Right lung (tissue), 10 donors: ENCODE measurements around the gene HCN1. TPM values are rescaled to one million over a fixed set of nuclear protein-coding genes. Genes with fewer than 3 reads are reported as not detected.

Experiments
- DNase-seq, 2 donors: peaks; one replicate each; pipeline ENCODE4 v3.0.0-alpha.2; 2013
- long read RNA-seq, 8 donors: transcript quantifications; one replicate each; lab custom pipeline, GENCODE V29; 2026
- polyA plus RNA-seq, 5 donors: library from polyadenylated mRNA; unstranded; fragments of 120-200 nt; gene quantifications; one replicate each; pipeline versions ENCODE4 v1.2.1 to v1.2.3, GENCODE V29; 2013; ENCODE audit warnings: inconsistent platforms in 1 of 5, low replicate concordance in 1 of 5; ENCODE audit not compliant: insufficient read length in 5 of 5, insufficient read depth in 1 of 5

The HCN1 gene
- under 1 TPM; 0.04 to 0.31 (median 0.08) TPM for polyA plus RNA-seq
- long read RNA-seq, donor 1: 0 reads
- long read RNA-seq, donor 2: 0 reads
- long read RNA-seq, donor 3: 0 reads
- long read RNA-seq, donor 4: 0 reads
- long read RNA-seq, donor 5: 0 reads
- long read RNA-seq, donor 6: 0 reads
- long read RNA-seq, donor 7: 0 reads
- long read RNA-seq, donor 8: 0 reads

DNA sequence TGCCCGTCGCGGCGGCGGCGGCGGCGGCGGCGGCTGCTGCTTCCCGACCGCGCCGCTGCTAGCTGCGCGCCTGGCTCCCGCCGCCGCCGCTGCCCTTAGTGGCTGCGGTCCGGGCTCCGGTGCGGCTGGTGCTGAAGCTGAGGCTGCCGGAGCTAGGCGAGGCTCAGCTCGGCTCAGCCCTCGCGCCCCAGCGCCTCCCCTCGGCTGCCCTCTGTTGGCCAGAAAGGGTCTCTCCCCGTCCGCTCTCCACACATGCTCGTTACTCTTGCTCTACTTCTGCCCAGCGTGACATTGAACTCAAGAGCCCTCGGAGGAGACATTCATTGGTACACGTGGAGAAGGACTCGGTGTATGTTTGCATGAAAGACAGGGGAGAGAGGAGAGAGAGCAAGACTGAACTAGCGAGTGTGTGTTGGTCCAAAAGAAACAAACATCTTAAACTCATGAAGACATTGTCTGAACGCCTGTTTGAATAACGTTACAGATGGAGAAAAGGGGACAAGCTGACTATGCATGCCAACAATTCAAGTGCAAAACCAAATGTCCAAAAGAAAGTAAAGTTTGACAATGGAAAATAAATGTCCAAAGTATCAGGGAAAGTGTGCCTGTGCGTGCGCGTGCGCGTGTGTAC lies at the start of gene HCN1:
TSS of gene HCN1 (minus strand) at position 175 of the 631 bp plus-strand sequence.
- peak; percentile 71 to 78 for DNase-seq

DNA sequence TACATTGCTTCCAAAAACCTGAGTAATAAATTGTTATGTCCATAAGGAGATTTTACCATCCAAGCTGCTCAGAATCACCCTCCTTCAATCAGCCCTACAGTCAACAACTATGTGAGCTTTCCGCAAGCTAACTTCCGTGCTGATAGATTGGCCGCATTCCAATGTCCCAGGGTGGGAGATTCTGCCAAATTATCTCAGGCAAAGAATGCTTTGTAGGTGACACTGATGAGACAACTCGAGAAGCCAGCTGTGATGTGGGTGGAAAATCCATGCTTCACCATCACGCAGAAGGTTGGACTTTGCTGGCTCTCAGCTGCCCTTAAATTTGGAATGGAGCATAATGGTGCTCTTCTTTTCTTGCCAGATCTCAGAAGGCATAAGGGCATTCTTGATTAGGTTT lies 44.9 kb upstream of the HCN1 start:
- DNase-seq: no peak

DNA sequence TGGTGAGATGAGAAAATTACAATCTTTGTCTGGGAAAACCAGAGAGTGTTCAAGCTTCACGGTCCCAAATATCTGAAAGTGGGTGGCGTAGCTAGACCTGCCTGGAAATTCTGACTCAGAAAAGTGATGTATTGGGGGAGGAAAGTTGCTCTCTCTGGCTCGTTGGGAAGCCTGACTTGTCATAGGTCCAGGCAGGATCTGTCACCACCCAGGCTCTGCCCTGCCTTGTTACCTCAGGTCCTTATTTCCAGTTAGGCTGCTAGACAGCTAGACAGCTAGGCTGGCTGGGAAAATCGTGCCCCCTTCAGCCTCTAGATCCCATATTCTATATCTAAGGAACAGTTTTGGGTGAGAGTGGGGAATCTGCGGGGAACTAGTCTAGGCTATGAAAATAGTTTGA lies 41.0 kb upstream of the HCN1 start:
- no peak for DNase-seq

DNA sequence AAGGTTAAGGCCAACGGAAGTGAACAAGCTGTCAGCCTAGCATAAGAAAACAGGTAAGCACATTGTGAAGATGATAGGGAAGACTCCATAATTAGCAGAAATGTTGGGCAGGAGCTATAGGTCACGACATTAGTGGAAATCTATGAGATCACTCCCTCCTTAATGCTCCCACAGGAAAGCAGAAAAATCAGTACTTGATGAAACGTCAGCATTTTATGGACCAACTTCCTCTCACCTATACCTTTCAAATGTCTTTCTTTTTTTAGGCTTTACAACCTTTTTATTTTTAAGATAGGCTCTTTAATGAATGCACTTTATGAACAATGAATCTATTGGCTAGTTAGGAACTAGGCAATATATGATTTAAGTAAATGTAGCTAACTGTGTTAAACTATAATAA lies 29.4 kb upstream of the HCN1 start:
- DNase-seq: no peak

DNA sequence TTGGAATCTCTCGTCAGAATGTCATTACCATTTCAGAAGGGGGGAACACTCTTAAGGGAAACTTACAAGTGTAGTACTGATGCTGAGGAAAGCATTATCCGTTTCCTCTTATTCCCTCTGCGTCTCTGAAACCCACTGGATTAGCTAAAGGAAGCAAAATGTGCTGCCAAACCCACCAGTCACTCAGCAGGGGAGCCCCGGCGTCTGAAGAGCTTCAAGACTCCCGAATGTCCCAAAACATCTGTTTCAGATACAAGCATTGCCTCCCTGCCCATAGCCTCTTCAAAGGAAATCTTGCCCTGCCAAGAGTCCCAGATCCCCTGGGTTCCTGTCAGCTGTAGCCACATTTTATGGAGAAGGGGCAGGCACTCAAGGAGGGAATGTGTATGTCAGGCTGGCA lies 1.0 kb upstream of the HCN1 start:
- DNase-seq: no peak

DNA sequence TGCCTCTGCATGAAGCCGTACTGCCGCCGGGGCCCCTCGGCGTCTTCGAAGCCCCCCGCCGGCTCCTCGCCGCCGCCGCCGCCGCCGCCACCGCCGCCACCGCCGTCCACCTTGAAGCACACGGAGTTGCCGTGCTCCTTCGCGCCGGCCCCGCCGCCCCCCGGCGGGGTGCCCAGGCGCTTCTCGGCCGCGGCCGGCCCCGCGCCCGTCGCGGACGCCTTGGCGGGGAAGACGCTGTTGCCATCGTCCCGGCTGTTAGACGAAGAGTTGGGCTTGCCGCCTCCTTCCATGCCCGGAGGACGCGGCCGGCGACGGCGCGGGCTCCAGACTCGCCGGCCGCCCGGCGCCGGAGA lies 400 bp downstream of the HCN1 start:
- no peak for DNase-seq

DNA sequence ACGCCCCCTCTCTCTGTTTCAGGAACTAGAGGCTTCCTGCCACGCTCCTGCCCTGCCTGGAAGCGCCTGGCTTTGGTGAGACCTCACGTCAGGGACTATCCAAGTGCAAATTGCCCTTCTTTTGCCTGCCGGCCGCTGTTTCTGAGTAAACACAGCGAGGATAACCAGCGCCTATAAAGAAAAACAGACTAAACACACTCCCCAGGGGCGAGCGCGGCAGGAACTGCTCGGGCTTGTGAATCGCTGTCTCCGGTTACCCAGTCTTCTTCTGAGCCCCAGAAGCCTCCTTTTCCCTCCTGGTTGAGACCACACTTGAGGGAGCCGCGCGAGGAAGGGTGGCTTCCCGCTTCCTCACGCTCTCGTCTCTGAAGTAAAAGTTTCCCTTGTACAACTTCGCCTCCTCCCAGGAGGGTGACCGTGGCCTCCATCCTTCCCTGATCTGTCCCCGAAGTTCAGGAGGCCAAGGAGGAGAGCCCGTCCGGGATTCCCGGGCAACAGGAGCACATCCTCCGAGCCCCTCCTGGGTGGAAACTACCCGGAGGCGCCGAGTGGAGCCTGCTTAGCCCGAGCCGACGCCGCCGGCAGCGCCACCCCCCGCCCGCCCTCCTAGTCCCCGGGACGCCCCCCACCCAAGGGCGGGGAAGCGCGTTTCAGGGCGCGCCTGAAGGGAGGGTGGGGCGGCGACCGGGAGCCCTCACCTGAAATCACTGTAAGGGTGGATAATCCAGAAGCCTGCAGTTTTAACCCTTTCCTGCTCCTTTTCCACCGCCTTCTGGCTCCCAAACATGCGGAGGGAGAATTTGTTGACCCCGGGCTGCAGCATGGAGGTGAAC lies 993 bp downstream of the HCN1 start:
- DNase-seq: no peak

DNA sequence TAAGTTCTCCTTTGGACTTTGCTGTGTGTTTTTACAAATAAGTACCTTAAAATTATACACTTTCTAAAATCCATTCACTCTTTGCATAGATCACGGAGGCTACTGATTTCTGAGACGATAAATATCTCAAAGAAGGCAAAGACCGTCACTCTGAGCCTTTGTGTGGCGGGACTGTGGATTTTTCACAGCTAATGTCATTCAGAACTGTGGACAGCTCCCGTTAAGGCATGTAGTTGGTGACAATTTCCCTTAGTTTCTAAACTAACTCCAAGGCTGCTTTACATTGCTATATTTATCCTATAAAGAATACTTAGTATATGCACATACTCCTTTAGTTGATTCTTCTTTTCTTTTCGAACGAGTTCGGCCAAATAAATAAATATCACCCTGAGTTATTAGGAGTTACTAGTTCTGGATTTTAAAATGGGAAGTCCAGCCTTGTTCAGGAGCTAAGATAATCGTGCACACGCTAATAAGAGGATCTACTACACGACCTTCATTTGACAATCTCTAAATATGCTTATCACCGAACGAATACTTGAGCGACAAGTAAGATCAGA lies 1.8 kb downstream of the HCN1 start:
- no peak for DNase-seq

DNA sequence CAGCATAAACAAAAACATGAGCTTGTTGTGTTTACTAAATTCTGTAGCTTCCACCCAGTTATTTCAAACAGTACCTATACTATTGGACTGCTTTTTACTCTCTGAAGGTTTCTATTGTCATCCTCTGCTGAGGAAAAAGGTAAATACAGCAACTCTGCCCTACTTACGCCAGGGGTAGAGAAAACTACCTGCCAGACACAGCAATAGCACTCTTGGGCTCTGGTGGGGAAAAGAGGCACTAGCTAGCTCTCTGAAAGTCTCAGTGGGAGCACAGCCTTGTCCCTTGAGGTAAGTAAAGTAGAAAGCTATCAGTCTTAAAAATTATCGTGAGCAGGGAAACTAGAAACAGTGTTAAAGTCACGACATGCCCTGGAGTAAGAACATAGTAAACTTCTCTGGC lies 3.7 kb downstream of the HCN1 start:
- no peak for DNase-seq

DNA sequence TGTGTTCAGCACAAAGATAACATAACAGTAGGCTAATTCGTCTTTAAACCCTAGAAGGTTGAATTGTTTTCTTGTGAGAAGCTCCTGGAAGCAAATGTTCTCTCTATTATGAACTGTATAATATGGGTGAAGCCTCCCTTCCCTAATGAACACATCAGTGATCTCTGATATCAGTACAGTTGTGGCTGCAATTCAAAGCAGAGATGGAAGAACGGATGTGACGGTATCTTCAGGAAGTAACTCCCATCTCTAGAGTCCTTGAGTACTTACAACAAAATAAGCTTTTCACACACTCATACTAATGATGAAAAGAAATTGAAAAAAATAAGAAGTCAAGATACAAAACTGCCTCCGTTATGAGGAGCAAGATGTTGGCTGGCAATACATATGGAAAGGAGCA lies 4.5 kb downstream of the HCN1 start:
- no peak for DNase-seq

DNA sequence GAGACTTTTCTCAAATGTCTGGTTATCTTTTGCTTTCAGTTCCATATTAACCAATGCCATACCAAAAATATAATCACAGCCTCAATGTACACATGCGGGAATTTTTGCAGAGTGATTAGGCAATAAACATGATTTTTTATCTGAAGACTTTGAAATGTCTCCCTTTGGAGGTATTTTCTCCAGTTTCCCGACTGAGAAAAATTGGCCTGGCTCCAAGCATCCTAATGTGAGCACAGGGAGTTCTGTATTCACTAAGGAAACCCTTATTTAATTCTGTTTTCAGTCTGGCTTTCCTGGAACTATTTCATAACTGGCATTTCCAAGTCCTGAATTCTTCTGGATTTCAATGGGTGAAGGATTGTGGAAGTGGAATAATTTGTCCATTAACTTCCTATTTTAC lies 8.5 kb downstream of the HCN1 start:
- no peak for DNase-seq

DNA sequence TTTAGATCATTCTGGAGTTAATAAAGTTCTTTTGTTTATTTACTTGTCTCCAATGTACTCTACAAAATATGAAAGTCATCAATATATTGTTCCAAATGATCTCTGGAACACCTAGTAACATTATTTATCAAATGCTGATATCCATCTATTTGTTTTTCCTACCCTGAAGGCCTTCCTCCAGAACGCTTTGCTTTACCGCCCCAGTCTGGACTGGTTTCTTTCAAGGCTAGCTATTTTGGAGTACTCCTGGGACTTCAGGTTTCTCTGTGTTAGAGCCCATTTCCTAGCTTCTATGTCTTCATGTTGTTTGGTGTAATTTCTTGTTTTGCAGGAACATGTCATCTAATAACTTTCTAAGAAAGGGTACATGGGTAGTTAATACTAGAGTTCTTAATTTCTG lies 9.6 kb downstream of the HCN1 start:
- no peak for DNase-seq

DNA sequence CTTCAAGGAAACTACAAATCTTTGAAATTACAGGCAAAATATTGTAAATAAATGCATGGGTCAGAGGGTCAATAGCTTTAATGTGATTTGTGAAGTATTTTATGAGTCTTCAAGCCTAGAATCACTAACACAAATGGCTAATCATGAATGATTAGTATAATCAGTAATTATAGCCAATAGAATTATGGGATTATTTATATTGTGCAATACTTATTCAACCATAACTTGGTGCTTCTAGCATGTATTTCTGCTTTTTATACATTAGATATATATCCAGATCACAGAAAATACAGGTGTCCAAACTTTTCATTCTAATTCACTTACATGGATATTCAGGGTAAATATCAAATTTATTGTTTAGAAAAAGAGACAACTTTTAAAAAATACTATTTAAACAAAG lies 12.1 kb downstream of the HCN1 start:
- no peak for DNase-seq

DNA sequence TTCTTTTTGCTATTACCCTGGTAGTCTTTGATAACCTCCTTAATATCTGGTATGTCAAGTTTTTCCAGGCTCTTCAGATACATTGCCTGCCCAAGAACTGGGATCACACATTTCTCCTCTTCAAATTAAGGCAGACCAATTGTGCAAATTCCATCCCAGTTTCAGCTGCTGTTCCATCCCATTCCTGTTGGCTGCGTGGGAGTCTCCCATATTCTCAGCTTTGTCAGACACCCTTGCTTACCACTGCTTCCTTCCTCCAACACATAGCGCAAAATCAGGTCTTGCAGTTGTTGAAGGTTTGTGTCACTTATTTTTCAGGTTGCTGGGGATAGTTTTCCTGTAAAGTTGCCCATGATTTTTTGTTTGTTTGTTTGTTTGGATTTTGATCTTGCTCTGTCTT lies 15.2 kb downstream of the HCN1 start:
- no peak for DNase-seq

DNA sequence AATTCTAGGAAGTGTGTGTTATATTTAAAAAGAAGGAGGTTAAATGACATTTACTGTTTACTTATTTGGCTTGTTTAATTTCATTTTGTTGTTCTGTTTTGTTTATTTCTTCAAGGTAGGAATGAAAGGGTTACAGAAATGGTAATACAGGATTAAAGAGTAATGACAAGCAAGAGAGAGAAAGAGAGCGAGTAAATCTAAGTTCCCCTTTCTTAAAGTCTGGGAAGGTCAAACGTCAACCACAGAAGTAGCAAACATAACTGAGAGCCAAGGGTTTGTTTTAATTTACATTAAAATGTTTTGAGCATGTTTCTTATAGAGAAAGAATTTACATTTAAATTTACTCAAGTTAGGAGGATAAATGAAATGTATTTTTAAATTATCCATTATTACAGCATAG lies 18.7 kb downstream of the HCN1 start:
- no peak for DNase-seq

DNA sequence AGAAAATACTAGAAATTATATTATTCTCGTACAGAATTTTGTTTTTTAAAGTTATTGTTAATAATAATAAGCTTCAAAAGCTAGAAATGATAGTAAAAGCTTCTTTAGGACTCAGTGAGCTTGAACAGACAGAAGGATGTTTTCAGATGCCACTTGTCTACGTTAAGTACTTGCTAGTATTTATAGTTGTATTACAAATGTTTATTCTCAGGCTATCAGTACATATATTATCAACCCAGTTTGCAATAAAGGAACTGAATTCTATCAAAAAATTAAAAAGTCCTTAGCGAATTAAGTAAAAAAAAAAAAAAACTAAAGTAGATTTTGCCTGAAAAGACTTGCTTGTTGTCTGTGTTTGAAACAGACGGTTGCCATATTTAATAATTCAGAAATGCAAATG lies 23.9 kb downstream of the HCN1 start:
- DNase-seq: peak in 1 of 2 donors; percentile 53

DNA sequence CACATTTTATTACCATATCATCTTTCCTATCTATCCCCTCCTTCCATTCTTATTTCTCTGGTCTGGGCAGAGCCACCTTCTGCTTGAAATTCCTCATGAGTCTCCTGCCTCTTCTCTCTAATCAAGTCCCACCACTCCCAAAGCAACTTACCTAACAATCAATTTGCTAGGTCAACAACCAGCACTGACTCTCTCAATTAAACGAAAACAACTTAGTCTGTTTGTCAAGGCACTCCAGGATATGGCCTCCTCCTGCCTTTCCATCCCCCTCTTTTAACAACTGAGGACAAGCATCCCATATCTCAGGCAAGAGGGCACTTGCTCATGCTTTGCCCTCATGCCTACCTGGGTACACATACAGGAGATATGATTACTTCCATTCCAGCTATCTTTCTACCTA lies 47.4 kb downstream of the HCN1 start:
- no peak for DNase-seq

DNA sequence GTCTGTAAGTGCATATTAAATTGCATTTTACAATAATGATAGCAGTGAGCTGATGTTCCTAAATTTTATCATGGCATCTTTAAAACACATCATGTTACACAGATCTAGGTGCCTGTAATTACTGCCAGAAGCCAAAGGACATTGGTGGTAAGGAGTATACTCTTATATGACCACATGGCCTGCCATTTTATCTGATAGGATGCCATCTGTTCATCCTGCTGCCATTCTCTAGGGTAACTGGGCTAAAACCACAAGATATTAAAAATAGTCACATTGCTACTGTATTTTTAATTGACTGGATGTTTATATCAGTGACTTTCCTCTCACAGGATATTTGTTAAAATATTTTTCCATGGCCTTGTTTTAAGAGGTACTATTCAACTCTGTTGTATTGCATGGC lies 53.1 kb downstream of the HCN1 start:
- no peak for DNase-seq

DNA sequence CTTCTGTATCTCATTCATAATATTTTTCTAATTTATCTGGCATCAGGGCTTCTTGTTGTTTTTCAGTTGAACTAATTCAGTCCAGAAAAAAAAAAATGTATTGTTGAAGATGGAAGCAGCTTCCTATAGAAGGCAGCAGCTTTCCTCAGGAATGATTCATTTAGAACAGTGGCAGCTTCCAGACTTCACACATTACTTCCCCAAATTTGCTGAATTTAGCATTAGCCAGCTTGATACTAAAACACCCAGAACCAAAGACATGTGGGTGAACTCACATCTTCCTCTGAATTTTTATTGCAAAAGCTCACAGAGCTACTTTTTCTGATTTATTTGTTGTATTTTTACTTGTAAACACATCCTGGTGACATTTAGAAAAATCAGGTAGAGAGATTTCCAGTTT lies 53.8 kb downstream of the HCN1 start:
- no peak for DNase-seq

DNA sequence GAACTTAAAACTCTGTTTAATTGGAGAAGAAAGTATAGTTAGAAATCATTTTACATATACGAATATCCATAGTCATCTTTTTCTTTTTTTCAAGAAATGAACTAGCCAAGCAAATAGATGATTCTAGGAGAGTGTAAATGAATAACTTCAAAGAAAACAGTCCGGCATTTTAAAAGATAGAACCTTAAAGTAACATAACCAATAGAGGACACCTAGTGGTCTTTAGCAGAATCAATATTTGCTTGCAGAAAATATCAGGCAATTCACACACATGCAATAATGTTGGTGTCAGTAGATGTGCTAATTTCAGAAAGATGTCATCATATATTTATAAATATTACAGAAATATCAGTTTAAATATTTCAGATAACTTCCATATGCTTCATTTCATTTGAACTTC lies 57.1 kb downstream of the HCN1 start:
- no peak for DNase-seq

DNA sequence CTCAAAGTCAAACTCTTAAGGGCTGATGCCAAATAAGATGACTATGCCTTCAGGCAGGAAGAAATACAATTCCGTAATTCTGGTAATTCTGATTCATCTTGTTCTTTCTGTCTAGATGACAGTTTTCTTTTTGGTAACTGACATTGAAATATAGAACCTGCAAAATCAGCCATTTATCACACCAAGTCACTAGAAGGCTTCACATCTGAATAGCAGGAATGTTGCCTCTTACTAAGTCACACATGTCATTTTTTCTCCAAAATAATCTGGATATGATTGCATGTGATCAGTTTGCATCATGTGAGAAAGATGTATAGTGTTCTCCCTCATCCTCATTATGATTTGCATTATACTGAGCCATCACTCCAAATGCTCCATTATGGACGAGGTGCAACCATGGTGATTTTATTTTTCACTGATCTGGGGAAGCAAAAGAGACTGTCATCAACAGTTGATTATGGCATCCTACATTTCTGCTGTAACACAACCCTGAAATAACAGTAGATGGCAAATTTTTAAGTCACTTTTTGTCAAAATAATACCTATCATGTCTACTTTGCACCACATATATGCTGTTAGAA lies 69.0 kb downstream of the HCN1 start:
- DNase-seq: no peak

DNA sequence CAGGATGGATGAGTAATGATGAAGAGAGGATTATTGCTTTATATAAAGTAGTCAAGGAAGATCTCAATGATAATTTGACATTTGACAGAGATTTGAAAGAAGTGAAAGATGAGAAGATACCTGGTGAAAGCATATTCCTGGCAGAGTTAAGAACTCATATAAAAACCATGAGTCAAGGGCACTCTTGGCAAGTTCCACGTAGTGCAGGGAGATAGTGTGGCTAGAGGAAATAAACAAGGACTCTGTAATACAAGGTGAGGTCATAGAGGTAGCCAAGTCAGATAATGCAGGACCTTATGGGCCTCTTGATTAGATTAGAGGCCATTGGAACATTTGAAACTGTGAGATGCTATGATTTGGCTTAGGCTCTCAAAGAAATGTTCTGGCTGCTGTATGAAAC lies 72.3 kb downstream of the HCN1 start:
- no peak for DNase-seq

DNA sequence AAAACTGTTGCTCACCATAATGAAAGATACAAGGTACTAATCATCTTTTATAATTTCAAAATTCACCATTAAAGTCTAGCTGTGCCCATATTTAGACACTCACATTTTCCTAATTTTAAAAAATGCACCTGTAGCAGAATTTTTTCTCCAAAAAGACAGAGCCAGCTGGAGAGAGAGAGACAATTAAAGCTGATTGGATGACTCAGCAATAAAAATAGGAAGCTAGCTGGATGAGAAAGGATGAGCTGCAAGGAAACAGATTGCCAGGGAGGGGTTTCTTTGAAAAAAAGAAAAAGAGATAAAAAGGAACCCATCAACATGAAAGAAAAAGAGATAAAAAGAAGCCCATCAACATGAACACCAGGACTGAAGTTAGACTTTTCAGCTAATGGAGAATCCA lies 73.8 kb downstream of the HCN1 start:
- no peak for DNase-seq
